Immature natural killer cell (primary cell): Measurements from ENCODE around the gene PALLD. TPM values are rescaled to one million over a fixed set of nuclear protein-coding genes. Genes with fewer than 3 reads are reported as not detected.

Source experiments
- DNase-seq, 3 donors: peaks; one replicate each; pipeline ENCODE4 v3.0.0; 2022; ENCODE audit warnings: mixed read lengths in 1 of 3
- H3K27ac Mint-ChIP-seq, 6 donors: one replicate each; pipeline ENCODE4 v1.8.0; 2020; ENCODE audit warnings: mixed read lengths in 6 of 6, mild to moderate bottlenecking in 5 of 6, inconsistent platforms in 4 of 6, moderate library complexity in 3 of 6
- H3K27me3 Mint-ChIP-seq, 3 donors: one replicate each; pipeline ENCODE4 v1.8.0; 2020 to 2021; ENCODE audit warnings: low read depth in 3 of 3, mild to moderate bottlenecking in 3 of 3, mixed read lengths in 3 of 3, moderate library complexity in 3 of 3, inconsistent platforms in 1 of 3
- H3K36me3 Mint-ChIP-seq, 3 donors: one replicate each; pipeline ENCODE4 v1.8.0; 2020; ENCODE audit warnings: mixed read lengths in 3 of 3, inconsistent platforms in 2 of 3, mild to moderate bottlenecking in 2 of 3
- H3K4me1 Mint-ChIP-seq, 2 donors: one replicate each; pipeline ENCODE4 v1.8.0; 2020; ENCODE audit warnings: inconsistent platforms in 2 of 2, mild to moderate bottlenecking in 2 of 2, mixed read lengths in 2 of 2, moderate library complexity in 1 of 2
- H3K4me3 Mint-ChIP-seq, 5 donors: one replicate each; pipeline ENCODE4 v1.8.0; 2020; ENCODE audit warnings: mild to moderate bottlenecking in 5 of 5, mixed read lengths in 5 of 5, inconsistent platforms in 3 of 5, moderate library complexity in 3 of 5
- H3K9me3 Mint-ChIP-seq, 6 donors: one replicate each; pipeline ENCODE4 v1.8.0; 2020; ENCODE audit warnings: mild to moderate bottlenecking in 6 of 6, mixed read lengths in 6 of 6, inconsistent platforms in 4 of 6, moderate library complexity in 3 of 6
- polyA plus RNA-seq, 3 donors: library from polyadenylated mRNA; unstranded; fragments of 300-500 nt; fragmentation: Illumina TruSeq; gene quantifications; one replicate each; pipeline ENCODE4 v1.2.3, GENCODE V29; 2021

PALLD gene
- polyA plus RNA-seq, 3 donors from 2014 or later = 7.4 to 20.8 (median 15.8) TPM

GRCh38 chr4:168842186-168842585 is 345.3 kb downstream of the PALLD start:
- no peaks in the 10 kb centered on the region for H3K9me3 Mint-ChIP-seq
- no peaks in the 10 kb centered on the region for H3K27me3 Mint-ChIP-seq
- no peak overlapping the region for H3K4me3 Mint-ChIP-seq
- H3K4me1 Mint-ChIP-seq = peaks cover 0 to 12% of the 10 kb centered on the region in 2 donors
- H3K36me3 Mint-ChIP-seq = no peaks in the 10 kb centered on the region
- no peak overlapping the region for H3K27ac Mint-ChIP-seq
- no peak for DNase-seq

- Mint-ChIP-seq H3K4me1 (peaks cover 3 to 18% of the 10 kb centered on the region in 2 donors), H3K4me3 (no peak overlapping the region)
These were observed 346.8 kb downstream of the PALLD start for GRCh38 chr4:168843635-168844034.

GRCh38 chr4:168844353-168845049 is 347.6 kb downstream of the PALLD start:
- Mint-ChIP-seq H3K9me3 (no peaks in the 10 kb centered on the region), H3K36me3 (no peaks in the 10 kb centered on the region), H3K4me3 (no peak overlapping the region), H3K27ac (no peak overlapping the region), H3K4me1 (peaks cover 8 to 27% of the 10 kb centered on the region in 2 donors), H3K27me3 (no peaks in the 10 kb centered on the region)
- no peak for DNase-seq

More at GRCh38 chr4:168843635-168844034, 346.8 kb downstream of the PALLD start:
- Mint-ChIP-seq H3K27me3 (no peaks in the 10 kb centered on the region), H3K36me3 (no peaks in the 10 kb centered on the region), H3K27ac (no peak overlapping the region), H3K9me3 (no peaks in the 10 kb centered on the region)
- DNase-seq = no peak

DNA sequence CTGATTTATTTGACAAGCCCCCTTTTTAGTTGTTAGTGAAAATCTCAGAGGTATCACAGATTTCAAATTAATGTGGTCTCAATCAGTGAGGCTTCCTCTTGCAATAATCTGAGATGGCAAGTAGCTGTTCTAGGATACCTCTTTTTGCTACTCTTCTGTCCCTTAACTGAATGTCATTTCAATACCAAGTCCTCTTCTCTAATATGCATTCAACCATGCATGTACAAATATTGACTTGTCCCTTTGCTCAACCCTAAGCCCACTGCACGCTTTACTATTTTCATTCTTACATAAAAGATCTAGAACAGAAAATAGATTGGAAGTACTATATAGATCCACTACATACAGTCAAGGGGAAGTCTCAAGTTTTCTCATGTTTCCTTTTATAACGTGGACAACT is 349.0 kb downstream of the PALLD start:
- peaks cover 0 to under 1% (median 0%) of the 10 kb centered on the region in 3 donors for H3K36me3 Mint-ChIP-seq
- DNase-seq = no peak
- H3K27ac Mint-ChIP-seq = no peak overlapping the region
- H3K4me3 Mint-ChIP-seq = no peak overlapping the region
- peaks cover 8 to 34% of the 10 kb centered on the region in 2 donors for H3K4me1 Mint-ChIP-seq
- H3K27me3 Mint-ChIP-seq = peaks cover 0 to 2% (median 0%) of the 10 kb centered on the region in 3 donors
- no peaks in the 10 kb centered on the region for H3K9me3 Mint-ChIP-seq

GRCh38 chr4:168846414-168846813 is 349.6 kb downstream of the PALLD start:
- Mint-ChIP-seq H3K4me1 (peaks cover 8 to 31% of the 10 kb centered on the region in 2 donors), H3K36me3 (peaks cover 0 to 3% (median 0%) of the 10 kb centered on the region in 3 donors), H3K9me3 (no peaks in the 10 kb centered on the region), H3K27me3 (peaks cover 0 to 2% (median 0%) of the 10 kb centered on the region in 3 donors), H3K4me3 (no peak overlapping the region), H3K27ac (no peak overlapping the region)
- no peak for DNase-seq

DNA sequence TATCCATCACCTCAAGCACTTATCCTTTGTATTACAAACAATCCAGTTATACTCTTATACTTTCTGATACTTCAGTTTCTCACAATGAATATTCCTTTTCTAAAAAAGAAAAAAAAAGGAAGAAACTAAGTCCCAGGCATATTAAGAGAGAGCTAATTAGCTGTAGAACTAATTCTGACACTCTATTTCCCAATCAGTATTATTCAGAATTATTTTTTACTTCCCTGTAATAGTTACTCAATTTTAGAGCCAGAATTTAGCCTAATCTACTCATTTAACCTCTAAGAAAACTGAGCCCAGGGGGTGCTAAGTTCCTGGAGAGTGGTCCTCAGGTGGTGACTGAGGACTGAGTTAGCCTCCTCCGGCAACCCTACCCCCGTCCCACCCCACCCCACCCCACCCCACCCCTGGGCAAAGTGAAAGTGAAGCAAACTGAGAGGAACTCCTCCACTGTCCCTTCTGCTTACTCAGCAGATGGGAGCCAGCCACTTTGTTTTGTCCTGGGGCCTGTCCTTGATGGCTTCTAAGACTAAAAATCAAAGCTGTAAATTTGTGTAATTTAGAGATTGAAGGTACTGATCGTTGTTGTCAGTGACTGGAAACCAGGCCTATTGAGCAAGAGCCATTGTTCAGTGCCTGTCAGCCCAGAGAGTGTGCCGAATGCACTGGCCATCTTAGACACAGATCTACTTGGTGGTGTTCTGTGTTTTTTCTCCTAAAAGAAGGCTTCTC is 351.1 kb downstream of the PALLD start:
- peak overlapping the region in 3 of 6 donors; percentile 9 to 72 (median 20) for H3K27ac Mint-ChIP-seq
- peaks cover 12 to 26% of the 10 kb centered on the region in 2 donors for H3K4me1 Mint-ChIP-seq
- H3K9me3 Mint-ChIP-seq = no peaks in the 10 kb centered on the region
- H3K27me3 Mint-ChIP-seq = peaks cover 0 to 2% (median 0%) of the 10 kb centered on the region in 3 donors
- peak overlapping the region in 4 of 5 donors; percentile 35 to 53 (median 46) for H3K4me3 Mint-ChIP-seq
- H3K36me3 Mint-ChIP-seq = peaks cover 0 to 3% (median 0%) of the 10 kb centered on the region in 3 donors
- no peak for DNase-seq

- peaks cover 0 to 3% (median 0%) of the 10 kb centered on the region in 3 donors for H3K36me3 Mint-ChIP-seq
- H3K27ac Mint-ChIP-seq = no peak overlapping the region
- H3K4me3 Mint-ChIP-seq = peak overlapping the region in 4 of 5 donors; percentile 1 to 38 (median 16)
- peaks cover 22 to 38% of the 10 kb centered on the region in 2 donors for H3K4me1 Mint-ChIP-seq
- DNase-seq = no peak
- no peaks in the 10 kb centered on the region for H3K9me3 Mint-ChIP-seq
- peaks cover 0 to 2% (median 0%) of the 10 kb centered on the region in 3 donors for H3K27me3 Mint-ChIP-seq
These were observed 352.3 kb downstream of the PALLD start for GRCh38 chr4:168849030-168849675.

- H3K27ac Mint-ChIP-seq = no peak overlapping the region
- DNase-seq = no peak
- no peaks in the 10 kb centered on the region for H3K9me3 Mint-ChIP-seq
- no peak overlapping the region for H3K4me3 Mint-ChIP-seq
- H3K4me1 Mint-ChIP-seq = peaks cover 22 to 39% of the 10 kb centered on the region in 2 donors
- peaks cover 0 to 3% (median 0%) of the 10 kb centered on the region in 3 donors for H3K36me3 Mint-ChIP-seq
- peaks cover 0 to 2% (median 0%) of the 10 kb centered on the region in 3 donors for H3K27me3 Mint-ChIP-seq
These were observed 353.1 kb downstream of the PALLD start for GRCh38 chr4:168849997-168850396.

DNA sequence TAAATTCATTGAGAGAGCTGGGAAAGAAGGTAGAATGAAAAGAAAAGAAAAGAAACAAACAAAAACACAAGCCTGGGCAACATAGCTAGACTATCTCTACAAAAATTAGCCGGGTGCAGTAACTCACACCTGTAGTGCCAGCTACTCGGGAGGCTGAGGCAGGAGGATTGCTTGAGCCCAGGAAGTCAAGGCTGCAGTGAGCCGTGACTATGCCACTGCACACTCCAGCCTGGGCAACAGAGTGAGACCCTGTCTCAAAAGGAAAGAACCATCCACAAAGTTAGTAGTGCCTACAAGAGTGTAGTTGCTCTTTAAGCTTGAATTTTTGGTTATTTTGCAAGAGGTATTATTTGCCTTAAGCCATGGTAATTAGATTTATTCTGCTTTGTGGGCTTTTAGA is 355.5 kb downstream of the PALLD start:
- H3K27me3 Mint-ChIP-seq = peaks cover 0 to 2% (median 0%) of the 10 kb centered on the region in 3 donors

GRCh38 chr4:168852933-168853713 is 356.3 kb downstream of the PALLD start:
- Mint-ChIP-seq H3K9me3 (no peaks in the 10 kb centered on the region), H3K27ac (peak overlapping the region in 5 of 6 donors; percentile 1 to 71 (median 37)), H3K4me1 (peaks cover 21 to 48% of the 10 kb centered on the region in 2 donors), H3K4me3 (peak overlapping the region in 4 of 5 donors; percentile 5 to 34 (median 16)), H3K27me3 (peaks cover 0 to 2% (median 0%) of the 10 kb centered on the region in 3 donors), H3K36me3 (peaks cover 0 to 3% (median 0%) of the 10 kb centered on the region in 3 donors)
- DNase-seq = peak in 1 of 3 donors; percentile 12

More for the DNA sequence above, 355.5 kb downstream of the PALLD start:
- Mint-ChIP-seq H3K9me3 (no peaks in the 10 kb centered on the region), H3K36me3 (peaks cover 0 to 3% (median 0%) of the 10 kb centered on the region in 3 donors), H3K4me3 (no peak overlapping the region), H3K27ac (peak overlapping the region in 1 of 6 donors; percentile 37), H3K4me1 (peaks cover 22 to 49% of the 10 kb centered on the region in 2 donors)
- DNase-seq = no peak

GRCh38 chr4:168853770-168854169 is 356.9 kb downstream of the PALLD start:
- peaks cover 0 to 3% (median 0%) of the 10 kb centered on the region in 3 donors for H3K36me3 Mint-ChIP-seq
- no peaks in the 10 kb centered on the region for H3K9me3 Mint-ChIP-seq
- peaks cover 0 to 2% (median 0%) of the 10 kb centered on the region in 3 donors for H3K27me3 Mint-ChIP-seq
- H3K4me1 Mint-ChIP-seq = peaks cover 18 to 42% of the 10 kb centered on the region in 2 donors
- peak overlapping the region in 4 of 6 donors; percentile 18 to 58 (median 40) for H3K27ac Mint-ChIP-seq
- peak overlapping the region in 3 of 5 donors; percentile 15 to 34 (median 17) for H3K4me3 Mint-ChIP-seq
- DNase-seq = no peak

- Mint-ChIP-seq H3K4me3 (no peak overlapping the region), H3K27me3 (peaks cover 0 to 2% (median 0%) of the 10 kb centered on the region in 3 donors), H3K4me1 (peaks cover 13 to 35% of the 10 kb centered on the region in 2 donors), H3K36me3 (peaks cover 0 to 7% (median 0%) of the 10 kb centered on the region in 3 donors), H3K27ac (no peak overlapping the region), H3K9me3 (no peaks in the 10 kb centered on the region)
- no peak for DNase-seq
These were observed 357.6 kb downstream of the PALLD start for GRCh38 chr4:168854350-168854921.
